Measurements from ENCODE around the gene GAMT. TPM values are rescaled to one million over a fixed set of nuclear protein-coding genes. Genes with fewer than 3 reads are reported as not detected.
A peak's percentile ranks its signal among the peaks of the same experiment; 100 is the strongest.

GAMT gene
- total and polyA plus RNA-seq, 2 experiments from 2014 or later = 121 to 170 TPM

GRCh38 chr19:1383017-1383311 lies 18.4 kb downstream of the GAMT start:
- WGBS (ENCODE audit: low lambda C conversion rate, missing lambda C conversion rate) = 19% methylated on average over 9 of the region's 9 CpGs
- TF ChIP-seq CTCF (IDR thresholded peaks at IDR 0.05; ENCODE audit: poor library complexity) = peak; percentile 25
- TF ChIP-seq EZH2phosphoT487 (IDR thresholded peaks at IDR 0.05; ENCODE audit: low read depth, severe bottlenecking, unreplicated experiment) = no peak
- H4K20me1 ChIP-seq (ENCODE audit: insufficient read depth, poor library complexity, severe bottlenecking) = no peaks in the 10 kb centered on the region
- no peak overlapping the region for H3K4me3 ChIP-seq
- H2AFZ ChIP-seq = no peak overlapping the region
- peaks cover 25% of the 10 kb centered on the region for H3K79me2 ChIP-seq
- no peaks in the 10 kb centered on the region for H3K9me2 ChIP-seq (replicated peaks; ENCODE audit: insufficient read depth)
- no peaks in the 10 kb centered on the region for H3K36me3 ChIP-seq (replicated peaks; ENCODE audit: insufficient read depth, low read depth)
- no peaks in the 10 kb centered on the region for H3K27me3 ChIP-seq
- H3K27ac ChIP-seq = no peak overlapping the region
- no peaks in the 10 kb centered on the region for H3K9me3 ChIP-seq (ENCODE audit: low read depth)
- peaks cover 5% of the 10 kb centered on the region for H3K4me1 ChIP-seq (ENCODE audit: insufficient read depth)
- H3K4me2 ChIP-seq = no peak overlapping the region
- no peak for DNase-seq (ENCODE audit: low spot score)

GRCh38 chr19:1382250-1382649 lies 19.1 kb downstream of the GAMT start:
- 93% methylated on average over 3 of the region's 3 CpGs for WGBS (ENCODE audit: low lambda C conversion rate, missing lambda C conversion rate)
- H3K4me1 ChIP-seq (ENCODE audit: insufficient read depth) = peaks cover 5% of the 10 kb centered on the region
- TF ChIP-seq CTCF (IDR thresholded peaks at IDR 0.05; ENCODE audit: poor library complexity) = no peak
- no peak for TF ChIP-seq EZH2phosphoT487 (IDR thresholded peaks at IDR 0.05; ENCODE audit: low read depth, severe bottlenecking, unreplicated experiment)
- no peak for TF ChIP-seq EZH2 (IDR thresholded peaks at IDR 0.05; ENCODE audit: borderline replicate concordance)

GRCh38 chr19:1379961-1380489 lies 21.3 kb downstream of the GAMT start:
- Histone ChIP-seq H3K79me2 (peaks cover 11% of the 10 kb centered on the region), H3K4me1 (ENCODE audit: insufficient read depth) (peaks cover 5% of the 10 kb centered on the region)
- WGBS (ENCODE audit: low lambda C conversion rate, missing lambda C conversion rate) = 80% methylated on average over 12 of the region's 12 CpGs

More at GRCh38 chr19:1382250-1382649, 19.1 kb downstream of the GAMT start:
- no peaks in the 10 kb centered on the region for H3K9me2 ChIP-seq (replicated peaks; ENCODE audit: insufficient read depth)
- H3K27ac ChIP-seq = no peak overlapping the region
- no peaks in the 10 kb centered on the region for H3K27me3 ChIP-seq
- H4K20me1 ChIP-seq (ENCODE audit: insufficient read depth, poor library complexity, severe bottlenecking) = no peaks in the 10 kb centered on the region
- H2AFZ ChIP-seq = no peak overlapping the region
- H3K79me2 ChIP-seq = peaks cover 25% of the 10 kb centered on the region
- H3K9me3 ChIP-seq (ENCODE audit: low read depth) = no peaks in the 10 kb centered on the region
- no peak overlapping the region for H3K4me3 ChIP-seq
- H3K36me3 ChIP-seq (replicated peaks; ENCODE audit: insufficient read depth, low read depth) = no peaks in the 10 kb centered on the region
- no peak overlapping the region for H3K4me2 ChIP-seq
- no peak for DNase-seq (ENCODE audit: low spot score)

More at GRCh38 chr19:1379961-1380489, 21.3 kb downstream of the GAMT start:
- Histone ChIP-seq H3K27ac (no peak overlapping the region), H3K27me3 (no peaks in the 10 kb centered on the region), H3K4me2 (no peak overlapping the region), H2AFZ (no peak overlapping the region), H3K36me3 (replicated peaks; ENCODE audit: insufficient read depth, low read depth) (no peaks in the 10 kb centered on the region), H3K9me3 (ENCODE audit: low read depth) (no peaks in the 10 kb centered on the region), H3K4me3 (no peak overlapping the region), H4K20me1 (ENCODE audit: insufficient read depth, poor library complexity, severe bottlenecking) (no peaks in the 10 kb centered on the region), H3K9me2 (replicated peaks; ENCODE audit: insufficient read depth) (no peaks in the 10 kb centered on the region)
- DNase-seq (ENCODE audit: low spot score) = no peak
- no peak for TF ChIP-seq CTCF (IDR thresholded peaks at IDR 0.05; ENCODE audit: poor library complexity)
- no peak for TF ChIP-seq EZH2phosphoT487 (IDR thresholded peaks at IDR 0.05; ENCODE audit: low read depth, severe bottlenecking, unreplicated experiment)
- TF ChIP-seq EZH2 (IDR thresholded peaks at IDR 0.05; ENCODE audit: borderline replicate concordance) = no peak

Measured in hepatocyte (in vitro differentiated cells).